Putamen (tissue), 1 donor: ENCODE data around the gene BOD1L1.

ENCODE experiments used
- DNase-seq: peaks from one replicate; pipeline ENCODE4 v3.0.0-alpha.2; 2016; ENCODE audit warnings: low spot score

BOD1L1 gene

DNA sequence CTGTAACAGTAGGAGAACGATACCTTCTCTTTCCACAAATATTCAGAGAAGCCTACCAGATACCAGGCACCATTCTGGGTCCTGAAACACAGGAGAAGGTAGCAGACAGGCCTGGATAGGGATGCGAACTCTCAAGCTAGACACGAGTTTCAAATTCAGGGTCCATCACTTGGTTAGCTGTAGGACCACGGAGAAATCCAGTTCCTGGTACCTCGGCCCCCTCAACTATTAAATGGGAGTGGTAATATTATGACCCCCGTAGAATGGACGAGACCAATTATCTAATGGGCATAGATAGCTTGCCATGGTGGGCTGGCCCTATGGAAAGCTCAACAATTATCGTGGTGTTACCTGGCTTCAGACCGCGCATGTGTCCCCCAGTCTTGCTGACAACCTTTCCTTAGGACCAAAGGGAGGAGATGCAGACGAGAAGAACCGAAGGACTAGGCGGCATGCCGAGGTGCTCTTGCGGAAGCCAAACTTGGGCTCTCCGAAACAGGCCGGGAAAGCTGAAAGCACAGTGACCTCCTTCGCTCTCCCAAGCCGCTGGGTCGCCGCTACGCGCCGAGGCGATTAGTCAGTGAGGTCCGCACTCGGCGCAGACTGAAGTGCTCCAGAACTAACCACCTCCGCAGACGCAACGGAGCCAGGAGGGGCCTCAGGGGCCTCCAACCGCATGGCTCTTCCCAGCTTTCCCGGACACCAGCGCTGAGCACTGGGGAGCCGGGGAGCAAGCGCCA, 102.9 kb downstream of the BOD1L1 start:
- no peak for DNase-seq

DNA sequence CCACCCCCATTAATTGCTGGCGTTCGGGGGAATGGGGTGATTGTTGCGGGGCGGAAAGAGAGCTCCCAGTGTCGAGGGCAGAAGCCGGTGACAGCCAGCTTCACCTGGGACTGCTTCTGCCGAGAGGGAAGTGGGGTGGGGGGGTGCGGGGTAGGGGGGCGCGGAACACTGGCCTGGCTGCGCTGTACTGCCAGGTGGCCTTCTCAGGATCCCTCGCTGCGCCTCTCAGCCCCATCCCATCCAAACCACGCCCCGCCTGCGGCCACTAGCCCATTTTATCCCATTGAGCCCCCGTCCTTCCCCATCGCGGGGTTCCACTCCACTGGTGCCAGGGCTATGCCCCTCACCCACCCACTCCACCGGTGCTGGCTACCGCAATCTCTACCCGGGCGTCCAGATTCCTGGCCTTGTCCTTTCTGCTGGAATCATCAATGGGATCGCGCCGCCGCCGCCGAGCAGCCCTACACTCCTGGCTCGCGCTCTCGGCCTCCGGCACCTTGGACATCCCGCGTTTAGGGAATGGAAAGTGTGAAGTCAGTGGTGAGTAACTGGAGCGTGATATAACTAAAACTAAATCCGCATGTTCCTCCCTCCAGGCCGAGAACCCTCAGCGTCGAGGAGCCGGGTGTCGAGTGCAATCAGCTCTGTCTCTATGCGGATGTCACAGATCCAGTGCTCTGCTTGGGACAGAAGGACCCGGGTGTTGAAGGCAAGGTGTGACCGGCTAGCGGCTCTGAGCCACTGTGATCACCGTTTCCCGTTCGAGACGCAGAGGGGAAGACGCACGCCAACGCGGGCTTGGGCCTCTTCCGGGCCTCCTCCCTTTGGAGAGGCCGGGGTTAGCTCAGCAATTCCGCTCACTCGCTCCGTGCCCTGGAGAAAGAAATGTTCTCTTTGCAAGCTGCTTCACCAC, 103.7 kb downstream of the BOD1L1 start:
- DNase-seq = no peak

DNA sequence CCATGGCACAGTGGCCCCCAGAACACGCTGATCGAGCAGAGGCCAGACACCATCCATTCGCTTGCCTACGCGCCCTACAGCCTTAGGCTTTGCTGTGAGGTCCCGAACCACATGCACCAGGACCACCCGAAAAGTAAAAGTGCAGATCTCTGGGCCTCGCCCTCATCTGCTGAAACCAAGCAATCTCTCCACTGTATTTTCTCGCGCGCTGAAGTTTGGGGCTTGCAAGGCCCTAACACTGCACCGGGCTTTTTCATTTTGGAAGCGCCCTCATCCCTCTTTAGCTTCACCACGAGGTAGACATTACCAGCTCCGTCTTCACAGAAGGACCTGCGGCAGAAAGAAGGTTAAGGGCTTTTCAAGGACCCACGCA, 104.4 kb downstream of the BOD1L1 start:
- no peak for DNase-seq

- DNase-seq = no peak
Observed at GRCh38 chr4:13522282-13523104, 105.0 kb downstream of the BOD1L1 start.

GRCh38 chr4:13521047-13521446, 106.5 kb downstream of the BOD1L1 start:
- DNase-seq = no peak
